Measurements from ENCODE around the gene PPM1D.

The PPM1D gene

GRCh38 chr17:60628252-60628889 lies 28.4 kb downstream of the PPM1D start:
- ChIA-PET POLR2A (no interaction called here), CTCF (no interaction called here)
- H3K27me3 ChIP-seq (replicated peaks in 2 of 5; ENCODE audit: control insufficient read depth in 4 of 5, insufficient read depth in 5 of 5, low read length in 4 of 5): no peaks in the 10 kb centered on the region
- H3K27ac ChIP-seq (ENCODE audit: insufficient read depth in 1 of 2, low read depth in 1 of 2, low read length in 2 of 2, poor library complexity in 1 of 2, severe bottlenecking in 2 of 2): no peak overlapping the region
- H3K36me3 ChIP-seq (ENCODE audit: control insufficient read depth in 4 of 4, insufficient read depth in 4 of 4, low read length in 3 of 4): peaks cover 5 to 18% (median 15%) of the 10 kb centered on the region in 4 experiments
- no peaks in the 10 kb centered on the region for H3K9me3 ChIP-seq (ENCODE audit: control extremely low read depth in 1 of 5, control insufficient read depth in 4 of 5, insufficient read depth in 2 of 5, low read depth in 1 of 5, low read length in 4 of 5)
- 100% methylated on average over 4 of the region's 6 CpGs for WGBS (ENCODE audit: insufficient coverage)
- no peak overlapping the region for H3K4me3 ChIP-seq (ENCODE audit: control insufficient read depth in 1 of 7, extremely low read depth in 1 of 7, insufficient read depth in 4 of 7, low read depth in 2 of 7, low read length in 6 of 7)
- no peak for DNase-seq
- H3K4me1 ChIP-seq (ENCODE audit: control extremely low read depth in 1 of 4, control insufficient read depth in 4 of 4, insufficient read depth in 4 of 4, low read length in 3 of 4): peaks cover 0 to 3% (median 0%) of the 10 kb centered on the region in 4 experiments

GRCh38 chr17:60629120-60629519 lies 29.1 kb downstream of the PPM1D start:
- Histone ChIP-seq H3K27ac (ENCODE audit: insufficient read depth in 1 of 2, low read depth in 1 of 2, low read length in 2 of 2, poor library complexity in 1 of 2, severe bottlenecking in 2 of 2) (no peak overlapping the region), H3K36me3 (ENCODE audit: control insufficient read depth in 4 of 4, insufficient read depth in 4 of 4, low read length in 3 of 4) (peaks cover 2 to 24% (median 18%) of the 10 kb centered on the region in 4 experiments), H3K9me3 (ENCODE audit: control extremely low read depth in 1 of 5, control insufficient read depth in 4 of 5, insufficient read depth in 2 of 5, low read depth in 1 of 5, low read length in 4 of 5) (no peaks in the 10 kb centered on the region), H3K4me1 (ENCODE audit: control extremely low read depth in 1 of 4, control insufficient read depth in 4 of 4, insufficient read depth in 4 of 4, low read length in 3 of 4) (peaks cover 0 to 3% (median 0%) of the 10 kb centered on the region in 4 experiments), H3K27me3 (replicated peaks in 2 of 5; ENCODE audit: control insufficient read depth in 4 of 5, insufficient read depth in 5 of 5, low read length in 4 of 5) (no peaks in the 10 kb centered on the region), H3K4me3 (ENCODE audit: control insufficient read depth in 1 of 7, extremely low read depth in 1 of 7, insufficient read depth in 4 of 7, low read depth in 2 of 7, low read length in 6 of 7) (no peak overlapping the region)
- ChIA-PET POLR2A (no interaction called here), CTCF (interaction anchor here (2.4 kb wide), 1 partner anchor 11 kb away, joined by 23 read pairs; no protein-coding TSS in a partner anchor)
- 100% methylated on average over 2 of the region's 2 CpGs for WGBS (ENCODE audit: insufficient coverage)
- no peak for DNase-seq

GRCh38 chr17:60630352-60630751 lies 30.4 kb downstream of the PPM1D start:
- DNase-seq: no peak

GRCh38 chr17:60631119-60631518 lies 31.1 kb downstream of the PPM1D start:
- Histone ChIP-seq H3K27me3 (replicated peaks in 2 of 5; ENCODE audit: control insufficient read depth in 4 of 5, insufficient read depth in 5 of 5, low read length in 4 of 5) (no peaks in the 10 kb centered on the region), H3K4me3 (ENCODE audit: control insufficient read depth in 1 of 7, extremely low read depth in 1 of 7, insufficient read depth in 4 of 7, low read depth in 2 of 7, low read length in 6 of 7) (no peak overlapping the region), H3K27ac (ENCODE audit: insufficient read depth in 1 of 2, low read depth in 1 of 2, low read length in 2 of 2, poor library complexity in 1 of 2, severe bottlenecking in 2 of 2) (no peak overlapping the region), H3K36me3 (ENCODE audit: control insufficient read depth in 4 of 4, insufficient read depth in 4 of 4, low read length in 3 of 4) (peaks cover 10 to 37% (median 19%) of the 10 kb centered on the region in 4 experiments), H3K4me1 (ENCODE audit: control extremely low read depth in 1 of 4, control insufficient read depth in 4 of 4, insufficient read depth in 4 of 4, low read length in 3 of 4) (peaks cover 0 to 3% (median 0%) of the 10 kb centered on the region in 4 experiments), H3K9me3 (ENCODE audit: control extremely low read depth in 1 of 5, control insufficient read depth in 4 of 5, insufficient read depth in 2 of 5, low read depth in 1 of 5, low read length in 4 of 5) (no peaks in the 10 kb centered on the region)
- POLR2A ChIA-PET: no interaction called here
- CTCF ChIA-PET: interaction anchor here (2.0 to 2.4 kb wide), 2 partner anchors 9 to 32 kb away, joined by 6 to 23 read pairs; partner anchors contain the start of gene PPM1D
- 90% methylated on average over 3 of the region's 6 CpGs for WGBS (ENCODE audit: insufficient coverage)
- DNase-seq: peak in 2 of 3 donors; percentile 10 to 17

More at GRCh38 chr17:60630352-60630751, 30.4 kb downstream of the PPM1D start:
- CTCF ChIA-PET: interaction anchor here (1.4 to 2.4 kb wide), 2 partner anchors 10 to 53 kb away, joined by 4 to 23 read pairs; no protein-coding TSS in a partner anchor
- Histone ChIP-seq H3K27ac (ENCODE audit: insufficient read depth in 1 of 2, low read depth in 1 of 2, low read length in 2 of 2, poor library complexity in 1 of 2, severe bottlenecking in 2 of 2) (no peak overlapping the region), H3K4me1 (ENCODE audit: control extremely low read depth in 1 of 4, control insufficient read depth in 4 of 4, insufficient read depth in 4 of 4, low read length in 3 of 4) (peaks cover 0 to 3% (median 0%) of the 10 kb centered on the region in 4 experiments), H3K4me3 (ENCODE audit: control insufficient read depth in 1 of 7, extremely low read depth in 1 of 7, insufficient read depth in 4 of 7, low read depth in 2 of 7, low read length in 6 of 7) (no peak overlapping the region), H3K27me3 (replicated peaks in 2 of 5; ENCODE audit: control insufficient read depth in 4 of 5, insufficient read depth in 5 of 5, low read length in 4 of 5) (no peaks in the 10 kb centered on the region), H3K9me3 (ENCODE audit: control extremely low read depth in 1 of 5, control insufficient read depth in 4 of 5, insufficient read depth in 2 of 5, low read depth in 1 of 5, low read length in 4 of 5) (no peaks in the 10 kb centered on the region), H3K36me3 (ENCODE audit: control insufficient read depth in 4 of 4, insufficient read depth in 4 of 4, low read length in 3 of 4) (peaks cover 3 to 29% (median 19%) of the 10 kb centered on the region in 4 experiments)
- WGBS (ENCODE audit: insufficient coverage): no CpG with 5 or more reads among the region's 5 CpGs
- POLR2A ChIA-PET: no interaction called here

- Histone ChIP-seq H3K27ac (ENCODE audit: insufficient read depth in 1 of 2, low read depth in 1 of 2, low read length in 2 of 2, poor library complexity in 1 of 2, severe bottlenecking in 2 of 2) (no peak overlapping the region), H3K27me3 (replicated peaks in 2 of 5; ENCODE audit: control insufficient read depth in 4 of 5, insufficient read depth in 5 of 5, low read length in 4 of 5) (no peaks in the 10 kb centered on the region), H3K9me3 (ENCODE audit: control extremely low read depth in 1 of 5, control insufficient read depth in 4 of 5, insufficient read depth in 2 of 5, low read depth in 1 of 5, low read length in 4 of 5) (no peaks in the 10 kb centered on the region), H3K36me3 (ENCODE audit: control insufficient read depth in 4 of 4, insufficient read depth in 4 of 4, low read length in 3 of 4) (peaks cover 5 to 37% (median 33%) of the 10 kb centered on the region in 4 experiments), H3K4me3 (ENCODE audit: control insufficient read depth in 1 of 7, extremely low read depth in 1 of 7, insufficient read depth in 4 of 7, low read depth in 2 of 7, low read length in 6 of 7) (no peak overlapping the region), H3K4me1 (ENCODE audit: control extremely low read depth in 1 of 4, control insufficient read depth in 4 of 4, insufficient read depth in 4 of 4, low read length in 3 of 4) (peaks cover 0 to 2% (median 0%) of the 10 kb centered on the region in 4 experiments)
- POLR2A ChIA-PET: interaction anchor here (1.2 kb wide), 1 partner anchor 68 kb away, joined by 3 read pairs; no protein-coding TSS in a partner anchor
- CTCF ChIA-PET: interaction anchor here (0.7 to 2.7 kb wide), 8 partner anchors 12 to 173 kb away, joined by 3 to 12 read pairs (median 4); partner anchors contain the start of gene PPM1D
- no peak for DNase-seq
- WGBS (ENCODE audit: insufficient coverage): 100% methylated on average over 2 of the region's 2 CpGs
Observed at GRCh38 chr17:60637683-60638082, 37.7 kb downstream of the PPM1D start.

GRCh38 chr17:60639019-60639330 lies 39.0 kb downstream of the PPM1D start:
- POLR2A ChIA-PET: interaction anchor here (1.2 kb wide), 1 partner anchor 70 kb away, joined by 3 read pairs; no protein-coding TSS in a partner anchor
- peaks cover 0 to 2% (median 0%) of the 10 kb centered on the region in 4 experiments for H3K4me1 ChIP-seq (ENCODE audit: control extremely low read depth in 1 of 4, control insufficient read depth in 4 of 4, insufficient read depth in 4 of 4, low read length in 3 of 4)
- WGBS (ENCODE audit: insufficient coverage): 86% methylated on average over 4 of the region's 4 CpGs

GRCh38 chr17:60640503-60640902 lies 40.5 kb downstream of the PPM1D start:
- ChIA-PET POLR2A (no interaction called here), CTCF (interaction anchor here (0.9 to 3.8 kb wide), 10 partner anchors 9 to 409 kb away, joined by 3 to 23 read pairs (median 4); no protein-coding TSS in a partner anchor)
- peaks cover 0 to 2% (median 0%) of the 10 kb centered on the region in 4 experiments for H3K4me1 ChIP-seq (ENCODE audit: control extremely low read depth in 1 of 4, control insufficient read depth in 4 of 4, insufficient read depth in 4 of 4, low read length in 3 of 4)
- no peaks in the 10 kb centered on the region for H3K27me3 ChIP-seq (replicated peaks in 2 of 5; ENCODE audit: control insufficient read depth in 4 of 5, insufficient read depth in 5 of 5, low read length in 4 of 5)
- no CpG with 5 or more reads among the region's 2 CpGs for WGBS (ENCODE audit: insufficient coverage)
- no peaks in the 10 kb centered on the region for H3K9me3 ChIP-seq (ENCODE audit: control extremely low read depth in 1 of 5, control insufficient read depth in 4 of 5, insufficient read depth in 2 of 5, low read depth in 1 of 5, low read length in 4 of 5)
- DNase-seq: peak; percentile 13 to 38 (median 35)
- H3K4me3 ChIP-seq (ENCODE audit: control insufficient read depth in 1 of 7, extremely low read depth in 1 of 7, insufficient read depth in 4 of 7, low read depth in 2 of 7, low read length in 6 of 7): no peak overlapping the region
- peaks cover 5 to 29% (median 26%) of the 10 kb centered on the region in 4 experiments for H3K36me3 ChIP-seq (ENCODE audit: control insufficient read depth in 4 of 4, insufficient read depth in 4 of 4, low read length in 3 of 4)
- H3K27ac ChIP-seq (ENCODE audit: insufficient read depth in 1 of 2, low read depth in 1 of 2, low read length in 2 of 2, poor library complexity in 1 of 2, severe bottlenecking in 2 of 2): no peak overlapping the region

More at GRCh38 chr17:60639019-60639330, 39.0 kb downstream of the PPM1D start:
- Histone ChIP-seq H3K27ac (ENCODE audit: insufficient read depth in 1 of 2, low read depth in 1 of 2, low read length in 2 of 2, poor library complexity in 1 of 2, severe bottlenecking in 2 of 2) (no peak overlapping the region), H3K27me3 (replicated peaks in 2 of 5; ENCODE audit: control insufficient read depth in 4 of 5, insufficient read depth in 5 of 5, low read length in 4 of 5) (no peaks in the 10 kb centered on the region), H3K9me3 (ENCODE audit: control extremely low read depth in 1 of 5, control insufficient read depth in 4 of 5, insufficient read depth in 2 of 5, low read depth in 1 of 5, low read length in 4 of 5) (no peaks in the 10 kb centered on the region), H3K36me3 (ENCODE audit: control insufficient read depth in 4 of 4, insufficient read depth in 4 of 4, low read length in 3 of 4) (peaks cover 5 to 36% (median 30%) of the 10 kb centered on the region in 4 experiments), H3K4me3 (ENCODE audit: control insufficient read depth in 1 of 7, extremely low read depth in 1 of 7, insufficient read depth in 4 of 7, low read depth in 2 of 7, low read length in 6 of 7) (no peak overlapping the region)
- CTCF ChIA-PET: interaction anchor here (1.2 to 3.8 kb wide), 5 partner anchors 9 to 62 kb away, joined by 3 to 23 read pairs (median 12); partner anchors contain the start of gene PPM1D
- no peak for DNase-seq
